Fibroblast of lung (primary cell): Measurements from ENCODE around the gene SLX4. TPM values are rescaled to one million over a fixed set of nuclear protein-coding genes. Genes with fewer than 3 reads are reported as not detected.
"Not testable (repeated sequence)": the region's sequence is repeated elsewhere in the genome, so short reads cannot be mapped to it uniquely, and the experiment has no call there.

ENCODE experiments used
- DNase-seq, 2 donors: peaks; one replicate each; pipeline versions ENCODE4 v3.0.0 to v3.0.0-alpha.2; 2010; ENCODE audit warnings: low read depth in 2 of 2
- H2AFZ ChIP-seq: 2 replicates; pipeline ENCODE4 v1.5.1; 2012; ENCODE audit warnings: low read length, control low read depth, inconsistent platforms
- H3K27ac ChIP-seq: 2 replicates; pipeline ENCODE4 v1.5.1; 2011; ENCODE audit warnings: low read length, control low read depth; ENCODE audit not compliant: insufficient read depth
- H3K27me3 ChIP-seq: 2 replicates; pipeline ENCODE4 v1.5.1; 2011; ENCODE audit warnings: mild to moderate bottlenecking, low read length; ENCODE audit not compliant: control insufficient read depth, insufficient read depth
- H3K36me3 ChIP-seq: 2 replicates; pipeline ENCODE4 v1.5.1; 2011; ENCODE audit warnings: low read length; ENCODE audit not compliant: control insufficient read depth, insufficient read depth
- H3K4me1 ChIP-seq: 2 replicates; pipeline ENCODE4 v1.5.1; 2011; ENCODE audit warnings: low read length; ENCODE audit not compliant: control insufficient read depth, insufficient read depth; ENCODE audit errors: extremely low read depth
- H3K4me2 ChIP-seq: 2 replicates; pipeline ENCODE4 v1.5.1; 2011; ENCODE audit warnings: low read length, control low read depth; ENCODE audit not compliant: insufficient read depth; ENCODE audit errors: extremely low read depth
- H3K4me3 ChIP-seq, 4 experiments: fragments of 200-600 bp in 1 of 4; sonication (generic) in 1 of 4; replicated peaks in 1 of 4; 2 replicates each; pipeline ENCODE4 v1.5.1; 2011 to 2016; ENCODE audit warnings: low read length in 4 of 4, low read depth in 3 of 4, mild to moderate bottlenecking in 3 of 4, control low read depth in 2 of 4, inconsistent platforms in 1 of 4, mixed read lengths in 1 of 4; ENCODE audit not compliant: insufficient read depth in 1 of 4; ENCODE audit errors: control extremely low read depth in 1 of 4
- H3K79me2 ChIP-seq: 2 replicates; pipeline ENCODE4 v1.5.1; 2012; ENCODE audit warnings: mild to moderate bottlenecking, low read length, inconsistent platforms; ENCODE audit not compliant: control insufficient read depth, insufficient read depth
- H3K9ac ChIP-seq: 2 replicates; pipeline ENCODE4 v1.5.1; 2011; ENCODE audit warnings: mild to moderate bottlenecking, low read length, control low read depth; ENCODE audit not compliant: insufficient read depth
- H3K9me3 ChIP-seq: 2 replicates; pipeline ENCODE4 v1.5.1; 2012; ENCODE audit warnings: low read depth, low read length; ENCODE audit not compliant: control insufficient read depth, insufficient read depth
- H4K20me1 ChIP-seq: 2 replicates; pipeline ENCODE4 v1.5.1; 2011; ENCODE audit warnings: low read length; ENCODE audit not compliant: control insufficient read depth, insufficient read depth; ENCODE audit errors: extremely low read depth
- EZH2 ChIP-seq: IDR thresholded peaks from 2 replicates; pipeline ENCODE4 v1.5.1; 2012; ENCODE audit warnings: low read length, control low read depth, mild to moderate bottlenecking; ENCODE audit errors: missing control alignments
- polyA plus RNA-seq, 2 donors: library from polyadenylated mRNA; depleted of rRNA in 1 of 2; stranded (reverse) in 1 of 2; unstranded in 1 of 2; fragments of >200 nt; gene quantifications; 2 replicates each; pipeline ENCODE4 v1.2.1, GENCODE V29; 2011 to 2012; ENCODE audit warnings: missing spikeins in 1 of 2
- total RNA-seq: library from RNA; depleted of rRNA; stranded (reverse); fragments of >200 nt; gene quantifications from 2 replicates; pipeline ENCODE4 v1.2.1, GENCODE V29; 2014
- TF ChIP-seq, protein P1 (sequence below), 2 donors: IDR thresholded peaks in 1 of 2; conservative IDR thresholded peaks in 1 of 2; 1 replicate in 1 of 2; 2 replicates in 1 of 2; pipeline ENCODE4 v1.5.1; 2011 to 2012; ENCODE audit warnings: low read length in 2 of 2, control low read depth in 1 of 2, inconsistent platforms in 1 of 2, low read depth in 1 of 2, mild to moderate bottlenecking in 1 of 2

Gene SLX4
- total and polyA plus RNA-seq, 2 donors (not counting 1 experiment from before 2014, with no cell fraction given), result 0.81 to 4.0 TPM

DNA sequence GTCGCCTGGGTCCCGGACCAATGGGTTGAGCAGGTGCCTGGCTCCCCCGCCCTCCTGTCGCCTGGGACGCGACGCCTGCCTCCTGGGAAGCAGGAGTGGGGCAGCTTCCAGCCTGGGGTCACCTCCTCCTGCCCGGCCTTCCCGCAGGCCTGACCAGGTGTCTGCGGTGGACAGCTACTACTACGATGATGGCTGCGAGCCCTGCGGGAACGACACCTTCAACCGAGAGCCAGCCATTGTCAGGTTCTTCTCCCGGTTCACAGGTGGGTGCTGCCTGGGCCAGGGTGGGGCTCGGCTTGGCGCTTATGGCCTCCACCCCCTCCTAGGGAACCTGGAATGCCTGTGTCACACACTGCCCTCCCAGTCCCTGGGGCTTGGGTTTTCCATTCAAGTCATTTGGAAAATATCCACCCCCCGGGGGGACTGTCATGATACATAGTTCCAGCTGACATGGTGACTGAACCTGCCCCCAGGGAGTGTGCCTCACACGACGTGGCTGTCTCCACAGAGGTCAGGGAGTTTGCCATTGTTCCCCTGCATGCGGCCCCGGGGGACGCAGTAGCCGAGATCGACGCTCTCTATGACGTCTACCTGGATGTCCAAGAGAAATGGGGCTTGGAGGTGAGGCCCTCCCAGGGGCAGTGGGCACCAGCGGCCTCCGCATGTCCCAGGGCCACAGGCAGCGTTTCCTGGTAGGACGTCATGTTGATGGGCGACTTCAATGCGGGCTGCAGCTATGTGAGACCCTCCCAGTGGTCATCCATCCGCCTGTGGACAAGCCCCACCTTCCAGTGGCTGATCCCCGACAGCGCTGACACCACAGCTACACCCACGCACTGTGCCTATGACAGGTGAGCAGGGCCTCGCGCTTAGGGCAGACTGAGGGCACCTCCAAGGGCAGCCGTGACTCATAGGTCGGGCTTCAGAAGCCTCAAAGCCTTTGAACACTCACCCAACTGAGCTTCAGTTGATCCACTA lies 45.4 kb upstream of the SLX4 start:
- no peaks in the 10 kb centered on the region for H3K79me2 ChIP-seq
- no peak for DNase-seq
- H3K4me3 ChIP-seq, result no peak overlapping the region
- no peak overlapping the region for H3K27ac ChIP-seq
- H2AFZ ChIP-seq, result no peak overlapping the region
- H3K4me1 ChIP-seq, result no peaks in the 10 kb centered on the region
- H4K20me1 ChIP-seq, result no peaks in the 10 kb centered on the region
- TF ChIP-seq, protein P1, sequence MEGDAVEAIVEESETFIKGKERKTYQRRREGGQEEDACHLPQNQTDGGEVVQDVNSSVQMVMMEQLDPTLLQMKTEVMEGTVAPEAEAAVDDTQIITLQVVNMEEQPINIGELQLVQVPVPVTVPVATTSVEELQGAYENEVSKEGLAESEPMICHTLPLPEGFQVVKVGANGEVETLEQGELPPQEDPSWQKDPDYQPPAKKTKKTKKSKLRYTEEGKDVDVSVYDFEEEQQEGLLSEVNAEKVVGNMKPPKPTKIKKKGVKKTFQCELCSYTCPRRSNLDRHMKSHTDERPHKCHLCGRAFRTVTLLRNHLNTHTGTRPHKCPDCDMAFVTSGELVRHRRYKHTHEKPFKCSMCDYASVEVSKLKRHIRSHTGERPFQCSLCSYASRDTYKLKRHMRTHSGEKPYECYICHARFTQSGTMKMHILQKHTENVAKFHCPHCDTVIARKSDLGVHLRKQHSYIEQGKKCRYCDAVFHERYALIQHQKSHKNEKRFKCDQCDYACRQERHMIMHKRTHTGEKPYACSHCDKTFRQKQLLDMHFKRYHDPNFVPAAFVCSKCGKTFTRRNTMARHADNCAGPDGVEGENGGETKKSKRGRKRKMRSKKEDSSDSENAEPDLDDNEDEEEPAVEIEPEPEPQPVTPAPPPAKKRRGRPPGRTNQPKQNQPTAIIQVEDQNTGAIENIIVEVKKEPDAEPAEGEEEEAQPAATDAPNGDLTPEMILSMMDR (conservative IDR thresholded peaks at IDR 0.05 in 1 of 2, IDR thresholded peaks at IDR 0.05 in 1 of 2; ENCODE audit: low read depth in 1 of 2, low read length in 2 of 2), result no peak
- TF ChIP-seq EZH2, result no peak
- no peaks in the 10 kb centered on the region for H3K27me3 ChIP-seq
- H3K36me3 ChIP-seq, result peaks cover 31% of the 10 kb centered on the region
- no peaks in the 10 kb centered on the region for H3K9me3 ChIP-seq
- H3K9ac ChIP-seq, result no peak overlapping the region
- H3K4me2 ChIP-seq, result no peak overlapping the region

DNA sequence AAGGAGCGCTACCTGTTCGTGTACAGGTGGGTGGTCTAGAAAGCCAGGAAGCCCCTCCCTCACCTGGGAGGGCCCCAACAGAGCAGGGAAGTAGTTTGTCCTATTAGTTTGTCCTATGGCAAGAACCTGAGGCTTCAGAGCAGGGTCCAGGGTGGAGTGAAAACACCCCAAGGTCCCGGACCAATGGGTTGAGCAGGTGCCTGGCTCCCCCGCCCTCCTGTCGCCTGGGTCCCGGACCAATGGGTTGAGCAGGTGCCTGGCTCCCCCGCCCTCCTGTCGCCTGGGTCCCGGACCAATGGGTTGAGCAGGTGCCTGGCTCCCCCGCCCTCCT lies 44.7 kb upstream of the SLX4 start:
- not testable (repeated sequence) for DNase-seq, H4K20me1 ChIP-seq, H3K79me2 ChIP-seq, H3K9ac ChIP-seq, H3K27me3 ChIP-seq, H3K9me3 ChIP-seq, H3K27ac ChIP-seq, H3K4me3 ChIP-seq, H2AFZ ChIP-seq, H3K4me1 ChIP-seq, H3K4me2 ChIP-seq
- peaks cover 25% of the 10 kb centered on the region for H3K36me3 ChIP-seq

DNA sequence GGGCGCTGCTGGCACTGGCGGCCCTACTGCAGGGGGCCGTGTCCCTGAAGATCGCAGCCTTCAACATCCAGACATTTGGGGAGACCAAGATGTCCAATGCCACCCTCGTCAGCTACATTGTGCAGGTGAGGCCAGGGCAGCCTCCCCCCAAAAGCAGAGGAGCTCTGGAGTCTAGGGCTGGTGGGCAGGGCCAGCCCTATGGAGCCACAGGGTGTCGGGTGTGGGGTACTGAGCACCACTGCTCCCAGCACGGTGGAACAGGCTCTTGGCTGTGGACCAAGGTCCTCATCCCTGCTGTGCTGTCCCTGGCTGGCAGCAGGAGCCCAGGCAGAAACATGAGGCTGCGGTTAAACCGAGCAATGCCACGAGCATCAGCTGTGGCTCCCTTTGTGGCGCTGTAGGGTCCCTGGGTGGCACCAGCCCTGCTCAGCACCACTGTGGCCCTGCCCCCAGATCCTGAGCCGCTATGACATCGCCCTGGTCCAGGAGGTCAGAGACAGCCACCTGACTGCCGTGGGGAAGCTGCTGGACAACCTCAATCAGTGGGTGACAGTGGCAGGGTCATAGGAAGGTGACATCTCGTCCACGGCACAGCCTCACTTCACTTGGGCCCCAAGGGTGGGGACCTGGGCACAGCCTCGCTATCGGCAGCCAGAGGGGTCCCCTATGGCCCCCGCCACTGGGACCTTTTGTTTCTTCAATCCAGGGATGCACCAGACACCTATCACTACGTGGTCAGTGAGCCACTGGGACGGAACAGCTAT lies 44.2 kb upstream of the SLX4 start:
- Histone ChIP-seq H3K9me3 (no peaks in the 10 kb centered on the region), H3K79me2 (no peaks in the 10 kb centered on the region), H3K36me3 (peaks cover 25% of the 10 kb centered on the region), H3K4me1 (no peaks in the 10 kb centered on the region), H3K4me3 (no peak overlapping the region), H3K27me3 (no peaks in the 10 kb centered on the region), H3K9ac (no peak overlapping the region), H4K20me1 (no peaks in the 10 kb centered on the region), H2AFZ (no peak overlapping the region), H3K4me2 (no peak overlapping the region), H3K27ac (no peak overlapping the region)
- TF ChIP-seq, protein P1 (conservative IDR thresholded peaks at IDR 0.05 in 1 of 2, IDR thresholded peaks at IDR 0.05 in 1 of 2; ENCODE audit: low read depth in 1 of 2, low read length in 2 of 2), result no peak
- no peak for TF ChIP-seq EZH2
- DNase-seq, result no peak
